Thoracic aorta (tissue), 2 donors: Measurements from ENCODE around the gene WHRN. TPM values are rescaled to one million over a fixed set of nuclear protein-coding genes. Genes with fewer than 3 reads are reported as not detected.

Experiments used
- ATAC-seq: fragments of 150-250 bp; one replicate; pipeline ENCODE4 v1.8.0; 2017; ENCODE audit warnings: low read depth; ENCODE audit not compliant: insufficient number of reproducible peaks, low FRiP score
- DNase-seq: peaks from one replicate; pipeline ENCODE4 v3.0.0-alpha.2; 2020; ENCODE audit warnings: low spot score
- H3K27ac ChIP-seq, 2 donors: fragments of 200-600 bp; sonication (generic); 1 replicate in 1 of 2; 2 replicates in 1 of 2; pipeline ENCODE4 v1.5.1; 2016; ENCODE audit warnings: mild to moderate bottlenecking in 2 of 2, moderate library complexity in 2 of 2
- H3K27me3 ChIP-seq: fragments of 200-600 bp; sonication (generic); replicated peaks from 2 replicates; pipeline ENCODE4 v1.6.0; 2016; ENCODE audit warnings: mild to moderate bottlenecking; ENCODE audit not compliant: insufficient read depth
- H3K36me3 ChIP-seq: fragments of 200-600 bp; sonication (generic); one replicate; pipeline ENCODE4 v1.5.1; 2016
- H3K4me1 ChIP-seq, 2 donors: fragments of 200-600 bp; sonication (generic); 1 replicate in 1 of 2; 2 replicates in 1 of 2; pipeline versions ENCODE4 v1.5.1 to v1.6.0; 2016; ENCODE audit warnings: low read depth in 2 of 2, mild to moderate bottlenecking in 1 of 2; ENCODE audit not compliant: control insufficient read depth in 1 of 2
- H3K4me3 ChIP-seq: fragments of 200-600 bp; sonication (generic); 2 replicates; pipeline ENCODE4 v1.5.1; 2016; ENCODE audit warnings: mild to moderate bottlenecking
- H3K9me3 ChIP-seq: fragments of 200-600 bp; sonication (generic); 2 replicates; pipeline ENCODE4 v1.5.1; 2016
- CTCF ChIP-seq: fragments of 200-600 bp; sonication (generic); IDR thresholded peaks from one replicate; pipeline ENCODE4 v1.5.1; 2019; ENCODE audit warnings: antibody characterized with exemption
- total RNA-seq, 2 donors: library from RNA; depleted of rRNA; stranded (reverse); fragments of >200 nt; gene quantifications; one replicate each; pipeline versions ENCODE4 v1.1.0 to v1.2.3, GENCODE V29; 2016

The WHRN gene
- total RNA-seq, 2 donors from 2014 or later: 4.1 to 5.1 TPM

GRCh38 chr9:114532561-114533237 is 27.4 kb upstream of the WHRN start:
- H3K36me3 ChIP-seq: no peaks in the 10 kb centered on the region
- no peaks in the 10 kb centered on the region for H3K4me1 ChIP-seq
- no peak overlapping the region for H3K4me3 ChIP-seq
- DNase-seq (no peak), ATAC-seq (no peak)
- TF ChIP-seq CTCF: no peak
- H3K27me3 ChIP-seq: no peaks in the 10 kb centered on the region
- H3K27ac ChIP-seq: no peak overlapping the region
- H3K9me3 ChIP-seq: no peaks in the 10 kb centered on the region

- Histone ChIP-seq H3K27ac (no peak overlapping the region), H3K4me1 (no peaks in the 10 kb centered on the region), H3K9me3 (no peaks in the 10 kb centered on the region), H3K4me3 (no peak overlapping the region), H3K27me3 (no peaks in the 10 kb centered on the region), H3K36me3 (no peaks in the 10 kb centered on the region)
- no peak for DNase-seq
- no peak for TF ChIP-seq CTCF
- no peak for ATAC-seq
Observed at GRCh38 chr9:114529285-114529684, 24.0 kb upstream of the WHRN start.

DNA sequence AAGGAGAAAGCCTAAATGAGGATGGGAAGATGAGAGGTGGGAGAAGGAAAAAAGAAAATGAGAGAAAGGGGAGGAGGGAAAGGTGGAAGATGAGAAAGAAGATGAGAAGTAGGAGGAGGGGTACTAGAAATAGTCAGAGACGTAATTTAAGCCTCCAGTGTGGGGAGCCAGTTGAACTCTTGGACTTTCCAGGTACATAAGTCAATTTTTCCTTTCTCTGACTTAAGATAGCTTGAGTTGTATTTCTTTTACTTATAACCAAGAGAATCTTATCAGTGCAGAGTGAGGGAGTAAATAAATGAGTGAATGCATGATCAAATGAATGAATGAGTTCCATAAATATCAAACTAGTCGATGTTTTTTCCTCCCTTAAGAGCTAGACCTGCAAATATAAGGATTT is 21.5 kb upstream of the WHRN start:
- Histone ChIP-seq H3K36me3 (no peaks in the 10 kb centered on the region), H3K27me3 (no peaks in the 10 kb centered on the region), H3K27ac (no peak overlapping the region), H3K4me1 (no peaks in the 10 kb centered on the region), H3K4me3 (no peak overlapping the region), H3K9me3 (no peaks in the 10 kb centered on the region)
- DNase-seq (no peak), ATAC-seq (no peak)
- TF ChIP-seq CTCF: no peak

DNA sequence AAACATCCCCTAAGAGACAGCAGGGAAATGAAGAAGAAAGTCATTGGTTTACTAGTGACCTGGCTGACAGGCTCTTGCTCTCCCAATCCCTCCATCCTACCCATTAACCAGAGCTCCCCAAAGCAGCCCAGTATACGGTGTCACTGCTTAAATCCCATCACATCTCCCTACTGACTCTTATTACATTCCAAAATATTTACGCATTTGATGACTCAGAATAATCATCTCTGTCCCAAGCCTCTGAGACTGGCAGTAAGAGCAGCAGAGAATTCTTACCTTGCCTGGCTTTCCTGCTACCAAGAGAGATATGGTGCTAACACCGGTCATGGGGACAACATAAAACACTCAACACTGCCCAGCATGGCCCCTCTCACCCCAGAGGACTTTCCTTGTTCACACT is 20.2 kb upstream of the WHRN start:
- DNase-seq (no peak), ATAC-seq (no peak)
- Histone ChIP-seq H3K9me3 (no peaks in the 10 kb centered on the region), H3K36me3 (no peaks in the 10 kb centered on the region), H3K27ac (no peak overlapping the region), H3K27me3 (no peaks in the 10 kb centered on the region), H3K4me1 (no peaks in the 10 kb centered on the region), H3K4me3 (no peak overlapping the region)
- TF ChIP-seq CTCF: no peak

GRCh38 chr9:114524247-114524681 is 19.0 kb upstream of the WHRN start:
- H3K4me3 ChIP-seq: no peak overlapping the region
- H3K4me1 ChIP-seq: no peaks in the 10 kb centered on the region
- no peaks in the 10 kb centered on the region for H3K9me3 ChIP-seq
- no peak overlapping the region for H3K27ac ChIP-seq
- no peak for DNase-seq
- no peak for TF ChIP-seq CTCF
- no peaks in the 10 kb centered on the region for H3K36me3 ChIP-seq
- no peak for ATAC-seq
- H3K27me3 ChIP-seq: no peaks in the 10 kb centered on the region
